ENCODE measurements around the gene PKP4. TPM values are rescaled to one million over a fixed set of nuclear protein-coding genes. Genes with fewer than 3 reads are reported as not detected.

Gene PKP4
- total RNA-seq, 5 donors from 2014 or later (not counting 1 experiment from before 2014, with no cell fraction given) = 17.3 to 23.1 (median 20.3) TPM

DNA sequence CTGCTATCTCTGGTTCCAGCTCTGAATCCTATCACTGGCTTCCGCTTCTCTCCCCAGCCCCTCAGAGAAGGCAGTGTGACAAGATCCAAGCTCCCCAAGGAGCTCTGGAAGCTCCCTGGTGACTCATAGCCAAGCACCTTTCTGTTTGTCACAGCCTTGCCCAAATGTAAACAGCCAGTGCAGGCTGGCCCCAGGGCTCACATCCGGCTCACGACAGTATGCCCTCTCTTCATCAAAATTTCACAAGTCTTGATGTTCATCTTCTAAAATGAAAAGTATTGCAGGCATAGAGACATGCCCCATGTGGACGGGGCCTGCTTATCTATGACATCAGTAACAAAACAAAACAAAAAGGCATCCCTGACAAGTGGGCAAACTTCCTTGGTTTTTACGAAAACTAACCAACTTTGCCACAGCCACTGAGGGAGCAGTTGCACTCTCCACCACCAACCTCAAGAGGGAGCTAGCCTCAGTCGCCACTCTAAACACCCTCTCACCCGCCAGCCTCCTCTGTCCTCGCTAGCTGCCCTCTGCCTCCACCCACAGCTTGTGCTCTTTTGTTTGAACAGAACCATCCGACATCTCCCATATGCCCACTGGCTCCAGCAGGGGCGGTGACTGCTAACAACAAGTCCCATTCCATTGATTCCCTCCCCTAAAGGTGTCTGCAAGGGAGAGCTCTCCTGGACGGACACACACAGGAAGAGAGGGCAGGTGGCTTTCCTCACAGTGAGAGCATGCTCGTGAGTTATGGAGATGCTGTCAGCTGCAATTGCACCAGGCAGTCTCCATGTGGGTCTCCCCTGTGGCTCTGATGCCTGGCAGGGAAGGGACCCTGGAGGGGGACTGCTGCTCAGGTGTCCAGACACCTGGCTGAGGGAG lies 267.4 kb downstream of the PKP4 start:
- DNase-seq (no peak), ATAC-seq (replicated peaks in 1 of 4) (no peak)
- H3K4me3 ChIP-seq (ENCODE audit: control insufficient read depth in 1 of 2, extremely low read depth in 1 of 2, low read length in 1 of 2) = no peak overlapping the region
- Mint-ChIP-seq H3K27ac (no peak overlapping the region), H3K36me3 (no peaks in the 10 kb centered on the region), H3K4me1 (no peaks in the 10 kb centered on the region), H3K27me3 (peaks cover 0 to 5% of the 10 kb centered on the region in 2 donors), H3K9me3 (no peaks in the 10 kb centered on the region), H3K4me3 (no peak overlapping the region)
- ChIA-PET POLR2A (no interaction called here), CTCF (interaction anchor here in 1 of 2 donors (1.0 kb wide), 1 partner anchor 29 kb away, joined by 3 read pairs; no protein-coding TSS in a partner anchor)
- H3K36me3 ChIP-seq (ENCODE audit: control insufficient read depth in 2 of 2, extremely low read depth in 1 of 2, insufficient read depth in 1 of 2, low read length in 1 of 2) = no peaks in the 10 kb centered on the region
- no peaks in the 10 kb centered on the region for H3K9me3 ChIP-seq
- H3K27me3 ChIP-seq (replicated peaks in 1 of 2; ENCODE audit: control insufficient read depth in 2 of 2, extremely low read depth in 1 of 2, insufficient read depth in 2 of 2, low read length in 1 of 2) = peaks cover 0 to 21% of the 10 kb centered on the region in 2 experiments
- H3K4me1 ChIP-seq (ENCODE audit: control insufficient read depth in 1 of 2, extremely low read depth in 1 of 2, insufficient read depth in 2 of 2, low read length in 2 of 2) = no peaks in the 10 kb centered on the region
- no peak overlapping the region for H3K27ac ChIP-seq (ENCODE audit: low read length)
- WGBS (ENCODE audit: insufficient coverage) = 79% methylated on average over 10 of the region's 12 CpGs

DNA sequence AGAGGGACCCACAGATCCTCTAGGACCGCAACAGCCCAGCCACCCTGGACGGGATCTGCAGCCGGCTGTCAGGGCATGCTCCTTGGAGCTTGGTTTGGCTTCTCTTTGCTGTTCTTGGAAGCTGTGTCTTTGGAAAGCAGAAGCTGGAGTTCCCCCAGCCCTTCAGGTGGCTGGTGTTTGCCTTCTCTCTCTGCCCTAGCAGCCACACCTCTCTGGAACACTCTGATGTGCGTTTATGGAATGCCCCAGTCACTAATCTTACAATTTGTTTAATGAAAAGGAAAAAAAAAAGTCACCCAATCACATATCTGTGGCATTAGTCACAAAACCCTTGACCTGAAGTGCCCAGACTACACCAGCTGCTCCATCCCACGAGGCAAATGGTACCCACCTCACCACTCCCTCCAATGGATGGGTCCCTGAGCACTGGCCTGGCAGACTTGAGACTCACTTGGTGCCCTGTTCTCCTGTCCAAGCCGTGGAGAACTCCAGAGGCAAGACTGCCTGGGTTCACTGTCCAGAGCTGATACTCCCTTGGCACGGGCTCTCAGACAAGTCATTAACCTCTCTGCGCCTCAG lies 268.1 kb downstream of the PKP4 start:
- Mint-ChIP-seq H3K27ac (no peak overlapping the region), H3K4me1 (no peaks in the 10 kb centered on the region), H3K4me3 (no peak overlapping the region), H3K36me3 (no peaks in the 10 kb centered on the region), H3K9me3 (no peaks in the 10 kb centered on the region), H3K27me3 (peaks cover under 1 to 5% of the 10 kb centered on the region in 2 donors)
- H3K4me3 ChIP-seq (ENCODE audit: control insufficient read depth in 1 of 2, extremely low read depth in 1 of 2, low read length in 1 of 2) = no peak overlapping the region
- no peak overlapping the region for H3K27ac ChIP-seq (ENCODE audit: low read length)
- 72% methylated on average over 5 of the region's 8 CpGs for WGBS (ENCODE audit: insufficient coverage)
- ChIA-PET POLR2A (no interaction called here), CTCF (no interaction called here)
- peaks cover 0 to 26% of the 10 kb centered on the region in 2 experiments for H3K27me3 ChIP-seq (replicated peaks in 1 of 2; ENCODE audit: control insufficient read depth in 2 of 2, extremely low read depth in 1 of 2, insufficient read depth in 2 of 2, low read length in 1 of 2)
- H3K4me1 ChIP-seq (ENCODE audit: control insufficient read depth in 1 of 2, extremely low read depth in 1 of 2, insufficient read depth in 2 of 2, low read length in 2 of 2) = no peaks in the 10 kb centered on the region
- no peak for DNase-seq
- no peaks in the 10 kb centered on the region for H3K9me3 ChIP-seq
- no peaks in the 10 kb centered on the region for H3K36me3 ChIP-seq (ENCODE audit: control insufficient read depth in 2 of 2, extremely low read depth in 1 of 2, insufficient read depth in 1 of 2, low read length in 1 of 2)
- ATAC-seq (replicated peaks in 1 of 4) = no peak

DNA sequence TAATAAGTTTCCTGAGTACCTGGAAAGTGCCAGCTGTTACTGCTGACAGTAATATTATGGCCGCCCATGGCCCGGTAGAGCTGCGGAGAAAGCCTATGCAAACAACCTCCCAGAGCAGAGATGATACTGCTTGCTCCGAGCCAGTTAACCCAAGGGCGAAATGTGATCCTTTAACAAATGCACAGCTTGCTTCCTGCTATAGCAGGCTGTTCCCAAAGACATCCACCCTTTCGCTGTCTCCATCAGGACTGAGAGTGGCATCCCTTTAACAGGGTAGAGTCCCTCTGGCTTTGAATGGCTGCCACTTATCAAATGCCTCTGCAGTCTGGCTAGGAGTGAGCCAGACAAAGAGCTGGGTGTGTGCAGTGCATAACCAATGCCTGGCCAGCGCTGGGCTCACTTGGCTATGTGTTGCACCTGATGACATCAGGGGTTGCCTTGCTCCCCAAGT lies 268.7 kb downstream of the PKP4 start:
- peaks cover 4% of the 10 kb centered on the region in 2 donors for H3K27me3 Mint-ChIP-seq
- WGBS (ENCODE audit: insufficient coverage) = 100% methylated on average over 6 of the region's 7 CpGs
- CTCF ChIA-PET = no interaction called here

DNA sequence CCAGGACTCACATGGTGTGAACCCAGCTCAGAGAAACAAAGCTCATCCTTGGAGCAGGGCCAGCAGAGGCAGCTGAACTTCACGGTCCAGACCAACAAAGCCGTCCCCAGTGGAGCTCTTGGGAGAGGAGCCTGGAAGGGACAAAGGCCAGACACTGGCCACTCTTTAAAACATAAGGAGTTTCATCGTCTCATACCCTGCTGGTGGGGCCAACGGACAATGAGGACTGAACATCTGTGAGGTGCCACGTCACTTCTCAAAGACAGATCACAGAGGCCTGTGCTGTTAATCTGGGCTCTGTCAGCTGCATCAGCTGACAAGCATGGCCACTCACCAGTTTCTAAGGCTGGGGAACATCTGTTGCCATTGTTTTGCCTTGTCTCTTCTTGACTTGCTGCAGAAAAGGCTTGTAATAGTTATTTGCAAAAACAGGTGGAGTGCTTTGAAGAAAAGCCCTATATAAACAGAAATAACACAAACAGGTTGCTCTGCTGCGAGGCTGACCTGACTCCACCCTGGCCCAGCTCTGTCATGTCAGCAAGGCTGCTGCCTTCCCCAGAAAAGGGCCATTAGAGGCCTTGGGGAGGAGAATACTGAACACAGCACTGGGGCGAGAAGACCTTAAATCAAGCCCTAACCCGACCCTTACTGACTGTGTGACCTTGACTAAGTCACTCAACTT lies 270.3 kb downstream of the PKP4 start:
- H3K4me1 Mint-ChIP-seq = no peaks in the 10 kb centered on the region
- CTCF ChIA-PET = no interaction called here
- POLR2A ChIA-PET = no interaction called here

More for the DNA sequence above, 268.7 kb downstream of the PKP4 start:
- H3K27ac Mint-ChIP-seq = no peak overlapping the region
- no peak for DNase-seq
- no peak for ATAC-seq (replicated peaks in 1 of 4)
- H3K36me3 Mint-ChIP-seq = no peaks in the 10 kb centered on the region
- H3K27ac ChIP-seq (ENCODE audit: low read length) = no peak overlapping the region
- no peaks in the 10 kb centered on the region for H3K9me3 ChIP-seq
- POLR2A ChIA-PET = no interaction called here
- H3K36me3 ChIP-seq (ENCODE audit: control insufficient read depth in 2 of 2, extremely low read depth in 1 of 2, insufficient read depth in 1 of 2, low read length in 1 of 2) = no peaks in the 10 kb centered on the region
- H3K9me3 Mint-ChIP-seq = no peaks in the 10 kb centered on the region
- peaks cover 0 to 28% of the 10 kb centered on the region in 2 experiments for H3K27me3 ChIP-seq (replicated peaks in 1 of 2; ENCODE audit: control insufficient read depth in 2 of 2, extremely low read depth in 1 of 2, insufficient read depth in 2 of 2, low read length in 1 of 2)
- no peak overlapping the region for H3K4me3 ChIP-seq (ENCODE audit: control insufficient read depth in 1 of 2, extremely low read depth in 1 of 2, low read length in 1 of 2)
- no peaks in the 10 kb centered on the region for H3K4me1 ChIP-seq (ENCODE audit: control insufficient read depth in 1 of 2, extremely low read depth in 1 of 2, insufficient read depth in 2 of 2, low read length in 2 of 2)
- no peak overlapping the region for H3K4me3 Mint-ChIP-seq
- no peaks in the 10 kb centered on the region for H3K4me1 Mint-ChIP-seq

DNA sequence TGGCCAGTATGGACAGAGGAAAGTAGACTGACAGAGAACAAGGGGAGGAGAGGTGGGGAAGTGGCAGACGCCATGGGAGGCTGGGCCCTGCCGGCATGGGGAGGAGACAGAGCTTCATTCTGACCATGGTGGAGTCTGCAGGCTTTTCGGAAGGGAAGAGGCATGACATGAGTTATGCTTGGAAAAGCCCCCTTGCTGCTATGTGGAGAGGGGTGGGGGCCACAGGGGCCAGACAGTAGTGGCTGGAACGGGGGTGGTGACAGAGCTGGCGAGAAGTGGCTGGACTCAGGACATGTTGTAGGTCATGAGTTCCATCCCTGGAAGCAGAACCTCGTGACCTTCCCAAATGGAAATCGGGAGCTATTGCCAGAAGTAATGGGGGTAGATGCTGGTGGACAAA lies 271.7 kb downstream of the PKP4 start:
- H3K36me3 Mint-ChIP-seq = no peaks in the 10 kb centered on the region
- peaks cover 4 to 6% of the 10 kb centered on the region in 2 donors for H3K27me3 Mint-ChIP-seq
- H3K27ac Mint-ChIP-seq = no peak overlapping the region
- WGBS (ENCODE audit: insufficient coverage) = 75% methylated on average over 6 of the region's 7 CpGs
- CTCF ChIA-PET = interaction anchor here in 1 of 2 donors (1.1 kb wide), 1 partner anchor 389 kb away, joined by 3 read pairs; no protein-coding TSS in a partner anchor
- no peaks in the 10 kb centered on the region for H3K4me1 ChIP-seq (ENCODE audit: control insufficient read depth in 1 of 2, extremely low read depth in 1 of 2, insufficient read depth in 2 of 2, low read length in 2 of 2)
- ATAC-seq (replicated peaks in 1 of 4) = no peak
- no peak overlapping the region for H3K4me3 ChIP-seq (ENCODE audit: control insufficient read depth in 1 of 2, extremely low read depth in 1 of 2, low read length in 1 of 2)
- H3K27ac ChIP-seq (ENCODE audit: low read length) = no peak overlapping the region
- no peaks in the 10 kb centered on the region for H3K9me3 ChIP-seq
- POLR2A ChIA-PET = no interaction called here
- no peaks in the 10 kb centered on the region for H3K4me1 Mint-ChIP-seq
- H3K27me3 ChIP-seq (replicated peaks in 1 of 2; ENCODE audit: control insufficient read depth in 2 of 2, extremely low read depth in 1 of 2, insufficient read depth in 2 of 2, low read length in 1 of 2) = peaks cover 0 to 18% of the 10 kb centered on the region in 2 experiments
- H3K36me3 ChIP-seq (ENCODE audit: control insufficient read depth in 2 of 2, extremely low read depth in 1 of 2, insufficient read depth in 1 of 2, low read length in 1 of 2) = no peaks in the 10 kb centered on the region
- no peak for DNase-seq
- H3K4me3 Mint-ChIP-seq = no peak overlapping the region
- no peaks in the 10 kb centered on the region for H3K9me3 Mint-ChIP-seq

More for the DNA sequence above, 270.3 kb downstream of the PKP4 start:
- H3K9me3 Mint-ChIP-seq = no peaks in the 10 kb centered on the region
- H3K9me3 ChIP-seq = no peaks in the 10 kb centered on the region
- 73% methylated on average over 3 of the region's 8 CpGs for WGBS (ENCODE audit: insufficient coverage)
- H3K36me3 Mint-ChIP-seq = no peaks in the 10 kb centered on the region
- no peak overlapping the region for H3K27ac ChIP-seq (ENCODE audit: low read length)
- no peak overlapping the region for H3K4me3 ChIP-seq (ENCODE audit: control insufficient read depth in 1 of 2, extremely low read depth in 1 of 2, low read length in 1 of 2)
- H3K36me3 ChIP-seq (ENCODE audit: control insufficient read depth in 2 of 2, extremely low read depth in 1 of 2, insufficient read depth in 1 of 2, low read length in 1 of 2) = no peaks in the 10 kb centered on the region
- no peak overlapping the region for H3K27ac Mint-ChIP-seq
- peaks cover 3 to 4% of the 10 kb centered on the region in 2 donors for H3K27me3 Mint-ChIP-seq
- ATAC-seq (replicated peaks in 1 of 4) (no peak), DNase-seq (no peak)
- peaks cover 0 to 29% of the 10 kb centered on the region in 2 experiments for H3K27me3 ChIP-seq (replicated peaks in 1 of 2; ENCODE audit: control insufficient read depth in 2 of 2, extremely low read depth in 1 of 2, insufficient read depth in 2 of 2, low read length in 1 of 2)
- no peaks in the 10 kb centered on the region for H3K4me1 ChIP-seq (ENCODE audit: control insufficient read depth in 1 of 2, extremely low read depth in 1 of 2, insufficient read depth in 2 of 2, low read length in 2 of 2)
- H3K4me3 Mint-ChIP-seq = no peak overlapping the region

DNA sequence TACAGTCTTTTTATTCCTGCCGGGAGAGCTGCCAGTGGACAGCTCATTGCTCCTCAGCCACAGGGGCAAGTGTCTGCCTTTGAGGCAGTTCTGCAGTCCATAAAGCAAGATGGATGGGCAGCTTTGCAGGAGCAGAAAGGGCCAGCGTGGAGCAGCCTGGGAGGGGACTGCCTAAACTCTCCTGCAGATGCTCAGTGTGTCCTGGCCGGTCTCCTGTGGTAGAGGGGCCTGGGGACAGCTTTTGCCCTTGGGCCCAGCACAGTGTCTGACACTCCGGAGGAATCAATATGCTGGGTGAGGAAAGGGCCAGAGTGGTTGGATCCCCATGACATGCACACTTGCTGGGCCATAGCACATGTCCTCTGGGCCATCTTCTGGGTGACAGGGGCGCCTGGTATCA lies 272.7 kb downstream of the PKP4 start:
- ChIA-PET POLR2A (no interaction called here), CTCF (interaction anchor here in 1 of 2 donors (0.6 to 1.1 kb wide), 2 partner anchors 388 to 411 kb away, joined by 3 read pairs; no protein-coding TSS in a partner anchor)
- H3K36me3 Mint-ChIP-seq = no peaks in the 10 kb centered on the region
- ATAC-seq (replicated peaks in 1 of 4) = no peak
- no peak for DNase-seq
- H3K4me3 ChIP-seq (ENCODE audit: control insufficient read depth in 1 of 2, extremely low read depth in 1 of 2, low read length in 1 of 2) = no peak overlapping the region
- peaks cover 0 to 18% of the 10 kb centered on the region in 2 experiments for H3K27me3 ChIP-seq (replicated peaks in 1 of 2; ENCODE audit: control insufficient read depth in 2 of 2, extremely low read depth in 1 of 2, insufficient read depth in 2 of 2, low read length in 1 of 2)
- H3K4me1 ChIP-seq (ENCODE audit: control insufficient read depth in 1 of 2, extremely low read depth in 1 of 2, insufficient read depth in 2 of 2, low read length in 2 of 2) = no peaks in the 10 kb centered on the region
- no peak overlapping the region for H3K27ac ChIP-seq (ENCODE audit: low read length)
- no peaks in the 10 kb centered on the region for H3K36me3 ChIP-seq (ENCODE audit: control insufficient read depth in 2 of 2, extremely low read depth in 1 of 2, insufficient read depth in 1 of 2, low read length in 1 of 2)
- no peak overlapping the region for H3K27ac Mint-ChIP-seq
- no peaks in the 10 kb centered on the region for H3K9me3 ChIP-seq
- H3K4me1 Mint-ChIP-seq = no peaks in the 10 kb centered on the region
- H3K9me3 Mint-ChIP-seq = no peaks in the 10 kb centered on the region
- H3K4me3 Mint-ChIP-seq = no peak overlapping the region
- H3K27me3 Mint-ChIP-seq = peaks cover 3 to 4% of the 10 kb centered on the region in 2 donors
- WGBS (ENCODE audit: insufficient coverage) = 61% methylated on average over 4 of the region's 5 CpGs

Measured in T-cell (primary cell).